Measurements from ENCODE around the gene PAPLN.

- TF ChIP-seq CTCF (IDR thresholded peaks at IDR 0.05; ENCODE audit: insufficient read depth, low read length): no peak
- TF ChIP-seq GABPA (IDR thresholded peaks at IDR 0.05; ENCODE audit: low read depth): no peak
- TF ChIP-seq POLR2AphosphoS5 (IDR thresholded peaks at IDR 0.05; ENCODE audit: low read depth): no peak
- TF ChIP-seq, protein P1, sequence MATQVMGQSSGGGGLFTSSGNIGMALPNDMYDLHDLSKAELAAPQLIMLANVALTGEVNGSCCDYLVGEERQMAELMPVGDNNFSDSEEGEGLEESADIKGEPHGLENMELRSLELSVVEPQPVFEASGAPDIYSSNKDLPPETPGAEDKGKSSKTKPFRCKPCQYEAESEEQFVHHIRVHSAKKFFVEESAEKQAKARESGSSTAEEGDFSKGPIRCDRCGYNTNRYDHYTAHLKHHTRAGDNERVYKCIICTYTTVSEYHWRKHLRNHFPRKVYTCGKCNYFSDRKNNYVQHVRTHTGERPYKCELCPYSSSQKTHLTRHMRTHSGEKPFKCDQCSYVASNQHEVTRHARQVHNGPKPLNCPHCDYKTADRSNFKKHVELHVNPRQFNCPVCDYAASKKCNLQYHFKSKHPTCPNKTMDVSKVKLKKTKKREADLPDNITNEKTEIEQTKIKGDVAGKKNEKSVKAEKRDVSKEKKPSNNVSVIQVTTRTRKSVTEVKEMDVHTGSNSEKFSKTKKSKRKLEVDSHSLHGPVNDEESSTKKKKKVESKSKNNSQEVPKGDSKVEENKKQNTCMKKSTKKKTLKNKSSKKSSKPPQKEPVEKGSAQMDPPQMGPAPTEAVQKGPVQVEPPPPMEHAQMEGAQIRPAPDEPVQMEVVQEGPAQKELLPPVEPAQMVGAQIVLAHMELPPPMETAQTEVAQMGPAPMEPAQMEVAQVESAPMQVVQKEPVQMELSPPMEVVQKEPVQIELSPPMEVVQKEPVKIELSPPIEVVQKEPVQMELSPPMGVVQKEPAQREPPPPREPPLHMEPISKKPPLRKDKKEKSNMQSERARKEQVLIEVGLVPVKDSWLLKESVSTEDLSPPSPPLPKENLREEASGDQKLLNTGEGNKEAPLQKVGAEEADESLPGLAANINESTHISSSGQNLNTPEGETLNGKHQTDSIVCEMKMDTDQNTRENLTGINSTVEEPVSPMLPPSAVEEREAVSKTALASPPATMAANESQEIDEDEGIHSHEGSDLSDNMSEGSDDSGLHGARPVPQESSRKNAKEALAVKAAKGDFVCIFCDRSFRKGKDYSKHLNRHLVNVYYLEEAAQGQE (IDR thresholded peaks at IDR 0.05; ENCODE audit: insufficient replicate concordance, low read depth): no peak
- no peak for TF ChIP-seq SPI1 (IDR thresholded peaks at IDR 0.05; ENCODE audit: borderline replicate concordance, low read depth)
These were observed 29.0 kb downstream of the PAPLN start for GRCh38 chr14:73266317-73266716.

Data from HL-60 (cell line).